Endodermal cell (in vitro differentiated cells): ENCODE data around the gene NDUFB6. TPM values are rescaled to one million over a fixed set of nuclear protein-coding genes. Genes with fewer than 3 reads are reported as not detected.

Experiments used
- DNase-seq: peaks from one replicate; pipeline ENCODE4 v3.0.0-alpha.2; 2017
- H3K27ac ChIP-seq: 2 replicates; pipeline ENCODE4 v1.5.1; 2013; ENCODE audit warnings: mild to moderate bottlenecking, low read depth, low read length, moderate library complexity
- H3K27me3 ChIP-seq: 2 replicates; pipeline ENCODE4 v1.6.1; 2013; ENCODE audit warnings: mild to moderate bottlenecking, low read length, moderate library complexity; ENCODE audit not compliant: insufficient read depth, control insufficient read depth, poor library complexity, severe bottlenecking
- H3K36me3 ChIP-seq: 2 replicates; pipeline ENCODE4 v1.7.0; 2013; ENCODE audit warnings: mild to moderate bottlenecking, low read length, moderate library complexity; ENCODE audit not compliant: control insufficient read depth, insufficient read depth
- H3K4me1 ChIP-seq: one replicate; pipeline ENCODE4 v1.7.0; 2013; ENCODE audit warnings: low read length; ENCODE audit not compliant: control insufficient read depth, insufficient read depth
- H3K4me3 ChIP-seq: 2 replicates; pipeline ENCODE4 v1.5.1; 2013; ENCODE audit warnings: mild to moderate bottlenecking, low read length, moderate library complexity
- H3K9ac ChIP-seq: 2 replicates; pipeline ENCODE4 v1.6.1; 2013; ENCODE audit warnings: mild to moderate bottlenecking, low read length, moderate library complexity; ENCODE audit not compliant: poor library complexity, severe bottlenecking; ENCODE audit errors: extremely low read depth
- H3K9me3 ChIP-seq: 2 replicates; pipeline ENCODE4 v1.6.1; 2013; ENCODE audit warnings: mild to moderate bottlenecking, low read length, moderate library complexity; ENCODE audit not compliant: control insufficient read depth
- H3K27ac Mint-ChIP-seq: 2 replicates; pipeline ENCODE4 v1.8.0; 2020; ENCODE audit warnings: mixed read lengths
- H3K27me3 Mint-ChIP-seq: 2 replicates; pipeline ENCODE4 v1.8.0; 2021; ENCODE audit warnings: mild to moderate bottlenecking, mixed read lengths; ENCODE audit not compliant: insufficient read depth
- H3K36me3 Mint-ChIP-seq: 2 replicates; pipeline ENCODE4 v1.8.0; 2020; ENCODE audit warnings: low read depth, mixed read lengths
- H3K4me1 Mint-ChIP-seq: 2 replicates; pipeline ENCODE4 v1.8.0; 2020; ENCODE audit warnings: mixed read lengths
- H3K4me3 Mint-ChIP-seq: 2 replicates; pipeline ENCODE4 v1.8.0; 2020; ENCODE audit warnings: mild to moderate bottlenecking, moderate library complexity, mixed read lengths
- H3K9me3 Mint-ChIP-seq: 2 replicates; pipeline ENCODE4 v1.8.0; 2020; ENCODE audit warnings: mild to moderate bottlenecking, mixed read lengths
- WGBS, 2 experiments: methylation state at CpG; one replicate each; pipeline versions ENCODE4 v1.1.5 to v1.1.7; 2013; ENCODE audit warnings: missing lambda C conversion rate in 2 of 2, mixed read lengths in 1 of 2; ENCODE audit not compliant: insufficient coverage in 1 of 2, insufficient read length in 1 of 2; 5-methylcytosine and 5-hydroxymethylcytosine counted together
- long read RNA-seq, 4 experiments: library from polyadenylated mRNA in 2 of 4; library from RNA in 1 of 4; library from capped mRNA in 1 of 4; stranded (forward) in 3 of 4; unstranded in 1 of 4; transcript quantifications; one replicate each; pipeline ENCODE4 v2.0.0, GENCODE V29; 2020 to 2021; ENCODE audit warnings: inconsistent platforms in 1 of 4
- polyA plus RNA-seq, 2 experiments: library from polyadenylated mRNA; stranded (reverse); fragments of 50-300 nt; gene quantifications; one replicate each; pipeline ENCODE4 v1.2.3, GENCODE V29; 2013
- total RNA-seq, 2 donors: library from RNA; stranded (reverse); fragmentation: NEBNext Ultra II Directional in 1 of 2; extraction: Animal tissue kit (Norgen Biotek cat#: 25700) in 1 of 2; gene quantifications; 2 replicates in 1 of 2; 3 replicates in 1 of 2; pipeline ENCODE4 v1.2.1, GENCODE V29; 2021
- TF ChIP-seq, protein P1 (sequence below): fragments of 200-600 bp; sonication (generic); conservative IDR thresholded peaks from 2 replicates; pipeline ENCODE4 v1.5.0; 2021; ENCODE audit warnings: antibody characterized with exemption, mild to moderate bottlenecking

Gene NDUFB6
- 10 to 100 TPM; 48.8 to 54.9 TPM for total RNA-seq
- polyA plus RNA-seq (2013, experiment 1 of 2), result 71.7 TPM
- polyA plus RNA-seq (2013, experiment 2 of 2), result 81.6 TPM
- long read RNA-seq, experiment 1, transcript NDUFB6-203 (4 exons, 1,366 nt), result major isoform, 38 of 44 reads
- long read RNA-seq, experiment 1, partial matches to known transcripts, result 2 of 44 reads
- long read RNA-seq, experiment 1, other reads (novel, unspliced or antisense), result 1 of 44 reads
- long read RNA-seq, experiment 2, transcript NDUFB6-203 (4 exons, 1,366 nt), result major isoform, 76 of 79 reads
- long read RNA-seq, experiment 2, partial matches to known transcripts, result 0 of 79 reads
- long read RNA-seq, experiment 2, other reads (novel, unspliced or antisense), result 1 of 79 reads
- long read RNA-seq, experiment 3, transcript NDUFB6-203 (4 exons, 1,366 nt), result major isoform, 23 of 43 reads
- long read RNA-seq, experiment 3, partial matches to known transcripts, result 15 of 43 reads
- long read RNA-seq, experiment 3, other reads (novel, unspliced or antisense), result 4 of 43 reads
- long read RNA-seq, experiment 4, transcript NDUFB6-203 (4 exons, 1,366 nt), result major isoform, 10 of 12 reads
- long read RNA-seq, experiment 4, partial matches to known transcripts, result 1 of 12 reads
- long read RNA-seq, experiment 4, other reads (novel, unspliced or antisense), result 1 of 12 reads

- Histone ChIP-seq H3K9me3 (no peaks in the 10 kb centered on the region), H3K9ac (peak within 1 kb of the TSS; percentile 69), H3K27me3 (no peaks in the 10 kb centered on the region), H3K4me1 (peaks cover 5% of the 10 kb centered on the region), H3K36me3 (peaks cover 7% of the 10 kb centered on the region), H3K4me3 (peak within 1 kb of the TSS; percentile 95), H3K27ac (no peak within 1 kb of the TSS)
- no peaks in the 10 kb centered on the region for H3K9me3 Mint-ChIP-seq
- WGBS, 2 experiments, result 0% methylated on average over 7 to 36 of the region's 36 CpGs
- DNase-seq, result peak; percentile 96
- peaks cover 6% of the 10 kb centered on the region for H3K4me1 Mint-ChIP-seq
- H3K27ac Mint-ChIP-seq, result peak within 1 kb of the TSS; percentile 99
- peak within 1 kb of the TSS; percentile 98 for H3K4me3 Mint-ChIP-seq
- H3K27me3 Mint-ChIP-seq, result no peaks in the 10 kb centered on the region
- TF ChIP-seq, protein P1, sequence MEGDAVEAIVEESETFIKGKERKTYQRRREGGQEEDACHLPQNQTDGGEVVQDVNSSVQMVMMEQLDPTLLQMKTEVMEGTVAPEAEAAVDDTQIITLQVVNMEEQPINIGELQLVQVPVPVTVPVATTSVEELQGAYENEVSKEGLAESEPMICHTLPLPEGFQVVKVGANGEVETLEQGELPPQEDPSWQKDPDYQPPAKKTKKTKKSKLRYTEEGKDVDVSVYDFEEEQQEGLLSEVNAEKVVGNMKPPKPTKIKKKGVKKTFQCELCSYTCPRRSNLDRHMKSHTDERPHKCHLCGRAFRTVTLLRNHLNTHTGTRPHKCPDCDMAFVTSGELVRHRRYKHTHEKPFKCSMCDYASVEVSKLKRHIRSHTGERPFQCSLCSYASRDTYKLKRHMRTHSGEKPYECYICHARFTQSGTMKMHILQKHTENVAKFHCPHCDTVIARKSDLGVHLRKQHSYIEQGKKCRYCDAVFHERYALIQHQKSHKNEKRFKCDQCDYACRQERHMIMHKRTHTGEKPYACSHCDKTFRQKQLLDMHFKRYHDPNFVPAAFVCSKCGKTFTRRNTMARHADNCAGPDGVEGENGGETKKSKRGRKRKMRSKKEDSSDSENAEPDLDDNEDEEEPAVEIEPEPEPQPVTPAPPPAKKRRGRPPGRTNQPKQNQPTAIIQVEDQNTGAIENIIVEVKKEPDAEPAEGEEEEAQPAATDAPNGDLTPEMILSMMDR, result no peak
- H3K36me3 Mint-ChIP-seq, result peaks cover 12% of the 10 kb centered on the region
Observed at GRCh38 chr9:32572900-32573523, at the start of gene NDUFB6. Gene NDUFB6 (minus strand): TSS chr9:32573159. CDS start chr9:32573060, 99 bp downstream.

- no peaks in the 10 kb centered on the region for H3K4me1 Mint-ChIP-seq
- no peaks in the 10 kb centered on the region for H3K27me3 Mint-ChIP-seq
- Histone ChIP-seq H3K27me3 (peaks cover 9% of the 10 kb centered on the region), H3K9ac (no peak overlapping the region), H3K36me3 (no peaks in the 10 kb centered on the region), H3K9me3 (no peaks in the 10 kb centered on the region), H3K4me1 (no peaks in the 10 kb centered on the region), H3K27ac (no peak overlapping the region), H3K4me3 (no peak overlapping the region)
- H3K4me3 Mint-ChIP-seq, result no peak overlapping the region
- TF ChIP-seq, protein P1, result no peak
- 73 to 84% methylated on average over 5 of the region's 5 CpGs for WGBS, 2 experiments
- no peak overlapping the region for H3K27ac Mint-ChIP-seq
- no peak for DNase-seq
- no peaks in the 10 kb centered on the region for H3K9me3 Mint-ChIP-seq
- H3K36me3 Mint-ChIP-seq, result no peaks in the 10 kb centered on the region
Observed at GRCh38 chr9:32618261-32618660, 45.3 kb upstream of the NDUFB6 start.

GRCh38 chr9:32606811-32607210, 33.9 kb upstream of the NDUFB6 start:
- no peaks in the 10 kb centered on the region for H3K36me3 Mint-ChIP-seq
- no peaks in the 10 kb centered on the region for H3K27me3 Mint-ChIP-seq
- H3K4me1 ChIP-seq, result no peaks in the 10 kb centered on the region
- 63 to 96% methylated on average over 1 of the region's 2 CpGs for WGBS, 2 experiments
- no peaks in the 10 kb centered on the region for H3K36me3 ChIP-seq
- TF ChIP-seq, protein P1, result no peak
- no peaks in the 10 kb centered on the region for H3K9me3 ChIP-seq
- no peak overlapping the region for H3K27ac ChIP-seq
- H3K4me3 Mint-ChIP-seq, result no peak overlapping the region
- no peak for DNase-seq
- H3K9ac ChIP-seq, result no peak overlapping the region
- H3K4me3 ChIP-seq, result no peak overlapping the region
- H3K9me3 Mint-ChIP-seq, result peaks cover 18% of the 10 kb centered on the region
- H3K27ac Mint-ChIP-seq, result no peak overlapping the region
- H3K27me3 ChIP-seq, result peaks cover 2% of the 10 kb centered on the region
- H3K4me1 Mint-ChIP-seq, result no peaks in the 10 kb centered on the region
